ENCODE data around the gene GPT2.

- no peak for TF ChIP-seq POLR2A (IDR thresholded peaks at IDR 0.05)
- TF ChIP-seq CTCF (IDR thresholded peaks at IDR 0.05), result no peak
These were observed 841 bp upstream of the GPT2 start for GRCh38 chr16:46883353-46883689.
